Karpas-422 (cell line): Measurements from ENCODE around the gene ANKRD66. TPM values are rescaled to one million over a fixed set of nuclear protein-coding genes. Genes with fewer than 3 reads are reported as not detected.

Experiments used
- DNase-seq: peaks from one replicate; pipeline ENCODE4 v3.0.0-alpha.2; 2015
- H2AFZ ChIP-seq: fragments of 200-600 bp; sonication (generic); 2 replicates; pipeline ENCODE4 v1.6.1; 2014; ENCODE audit warnings: antibody characterized with exemption, low read length, mixed read lengths
- H3K27ac ChIP-seq: fragments of 200-600 bp; sonication (generic); 2 replicates; pipeline ENCODE4 v1.5.1; 2014; ENCODE audit warnings: mild to moderate bottlenecking, low read length, moderate library complexity
- H3K27me3 ChIP-seq: fragments of 200-600 bp; sonication (generic); 2 replicates; pipeline ENCODE4 v1.6.1; 2014; ENCODE audit warnings: low read length, mixed read lengths
- H3K36me3 ChIP-seq: fragments of 200-600 bp; sonication (generic); 2 replicates; pipeline ENCODE4 v1.6.1; 2014; ENCODE audit warnings: low read length, mixed read lengths; ENCODE audit not compliant: insufficient read depth
- H3K4me1 ChIP-seq: fragments of 200-600 bp; sonication (generic); 2 replicates; pipeline ENCODE4 v1.6.1; 2014; ENCODE audit warnings: mild to moderate bottlenecking, low read length, mixed read lengths
- H3K4me2 ChIP-seq: fragments of 200-600 bp; sonication (generic); 2 replicates; pipeline ENCODE4 v1.6.1; 2014; ENCODE audit warnings: low read length, low read depth, mild to moderate bottlenecking; ENCODE audit not compliant: poor library complexity, severe bottlenecking
- H3K4me3 ChIP-seq: fragments of 200-600 bp; sonication (generic); 2 replicates; pipeline ENCODE4 v1.5.1; 2014; ENCODE audit warnings: mild to moderate bottlenecking, antibody characterized with exemption, low read length, mixed read lengths
- H3K79me2 ChIP-seq: fragments of 200-600 bp; sonication (generic); 2 replicates; pipeline ENCODE4 v1.6.1; 2014; ENCODE audit warnings: mild to moderate bottlenecking, low read length, mixed read lengths
- H3K9ac ChIP-seq: fragments of 200-600 bp; sonication (generic); 2 replicates; pipeline ENCODE4 v1.6.0; 2014; ENCODE audit warnings: low read length
- H3K9me2 ChIP-seq: fragments of 200-600 bp; sonication (generic), shearing (Covaris generic); replicated peaks from 2 replicates; pipeline ENCODE4 v1.6.0; 2014; ENCODE audit warnings: mild to moderate bottlenecking, low read length, moderate library complexity; ENCODE audit not compliant: insufficient read depth
- H3K9me3 ChIP-seq: fragments of 300-700, 200-600 bp; sonication (generic); 2 replicates; pipeline ENCODE4 v1.6.1; 2014; ENCODE audit warnings: low read length, mixed read lengths
- H4K20me1 ChIP-seq: fragments of 200-600 bp; sonication (generic); 2 replicates; pipeline ENCODE4 v1.6.1; 2014; ENCODE audit warnings: mild to moderate bottlenecking, antibody characterized with exemption, low read length, low read depth; ENCODE audit not compliant: insufficient read depth
- total RNA-seq: library from RNA; depleted of rRNA; stranded (reverse); fragments of >200 nt; shearing (Covaris generic); gene quantifications from 2 replicates; pipeline ENCODE4 v1.2.3, GENCODE V29; 2014; ENCODE audit warnings: low replicate concordance; rRNA removed

Gene ANKRD66
- total RNA-seq: not detected in 2 replicates

GRCh38 chr6:46746696-46747095 is at the start of gene ANKRD66:
Gene ANKRD66 (plus strand): TSS chr6:46746933. CDS start chr6:46751949, 5,016 bp downstream.
- H3K4me3 ChIP-seq: no peak within 1 kb of the TSS
- H3K4me2 ChIP-seq: no peak within 1 kb of the TSS
- H3K79me2 ChIP-seq: no peaks in the 10 kb centered on the region
- no peak within 1 kb of the TSS for H3K9ac ChIP-seq
- no peaks in the 10 kb centered on the region for H3K36me3 ChIP-seq
- H3K27me3 ChIP-seq: no peaks in the 10 kb centered on the region
- no peaks in the 10 kb centered on the region for H3K9me2 ChIP-seq
- no peak within 1 kb of the TSS for H3K27ac ChIP-seq
- H3K4me1 ChIP-seq: no peaks in the 10 kb centered on the region
- H3K9me3 ChIP-seq: no peaks in the 10 kb centered on the region
- DNase-seq: no peak
- no peak within 1 kb of the TSS for H2AFZ ChIP-seq
- H4K20me1 ChIP-seq: no peaks in the 10 kb centered on the region

GRCh38 chr6:46699970-46700369 is 46.8 kb upstream of the ANKRD66 start:
- H2AFZ ChIP-seq: no peak overlapping the region
- no peaks in the 10 kb centered on the region for H3K9me3 ChIP-seq
- no peaks in the 10 kb centered on the region for H3K79me2 ChIP-seq
- DNase-seq: no peak
- H3K4me3 ChIP-seq: no peak overlapping the region
- no peak overlapping the region for H3K9ac ChIP-seq
- H3K9me2 ChIP-seq: no peaks in the 10 kb centered on the region
- H3K4me1 ChIP-seq: no peaks in the 10 kb centered on the region; the same call in 1 of the 2 replicates
- H4K20me1 ChIP-seq: no peaks in the 10 kb centered on the region
- H3K27ac ChIP-seq: no peak overlapping the region
- H3K27me3 ChIP-seq: no peaks in the 10 kb centered on the region
- H3K36me3 ChIP-seq: peaks cover 12% of the 10 kb centered on the region; the same call in 1 of the 2 replicates
- H3K4me2 ChIP-seq: no peak overlapping the region

GRCh38 chr6:46704562-46704961 is 42.2 kb upstream of the ANKRD66 start:
- Histone ChIP-seq H2AFZ (no peak overlapping the region), H3K36me3 (peaks cover 12% of the 10 kb centered on the region; the same call in 1 of the 2 replicates), H4K20me1 (no peaks in the 10 kb centered on the region), H3K4me3 (no peak overlapping the region), H3K4me2 (no peak overlapping the region), H3K4me1 (no peaks in the 10 kb centered on the region; the same call in 1 of the 2 replicates), H3K27ac (no peak overlapping the region), H3K9ac (no peak overlapping the region), H3K27me3 (no peaks in the 10 kb centered on the region), H3K9me3 (no peaks in the 10 kb centered on the region), H3K9me2 (no peaks in the 10 kb centered on the region), H3K79me2 (no peaks in the 10 kb centered on the region)
- peak; percentile 70 for DNase-seq

GRCh38 chr6:46706464-46706863 is 40.3 kb upstream of the ANKRD66 start:
- no peaks in the 10 kb centered on the region for H3K9me3 ChIP-seq
- H3K4me1 ChIP-seq: no peaks in the 10 kb centered on the region; the same call in 1 of the 2 replicates
- H3K4me2 ChIP-seq: no peak overlapping the region
- H3K36me3 ChIP-seq: peaks cover 7% of the 10 kb centered on the region; the same call in 1 of the 2 replicates
- no peaks in the 10 kb centered on the region for H4K20me1 ChIP-seq
- H3K27me3 ChIP-seq: no peaks in the 10 kb centered on the region
- H2AFZ ChIP-seq: no peak overlapping the region
- no peak overlapping the region for H3K27ac ChIP-seq
- no peak overlapping the region for H3K4me3 ChIP-seq
- no peaks in the 10 kb centered on the region for H3K9me2 ChIP-seq
- no peak overlapping the region for H3K9ac ChIP-seq
- no peak for DNase-seq
- H3K79me2 ChIP-seq: no peaks in the 10 kb centered on the region

- H3K36me3 ChIP-seq: no peaks in the 10 kb centered on the region
- H3K4me1 ChIP-seq: peaks cover 10% of the 10 kb centered on the region
- no peaks in the 10 kb centered on the region for H3K9me2 ChIP-seq
- no peak overlapping the region for H3K27ac ChIP-seq
- H3K9ac ChIP-seq: no peak overlapping the region
- DNase-seq: no peak
- no peaks in the 10 kb centered on the region for H3K27me3 ChIP-seq
- H4K20me1 ChIP-seq: no peaks in the 10 kb centered on the region
- no peak overlapping the region for H2AFZ ChIP-seq
- no peaks in the 10 kb centered on the region for H3K9me3 ChIP-seq
- H3K79me2 ChIP-seq: no peaks in the 10 kb centered on the region
- no peak overlapping the region for H3K4me2 ChIP-seq
- H3K4me3 ChIP-seq: no peak overlapping the region
Measured at GRCh38 chr6:46711491-46711890, 35.2 kb upstream of the ANKRD66 start.

GRCh38 chr6:46715141-46715540 is 31.6 kb upstream of the ANKRD66 start:
- Histone ChIP-seq H3K4me1 (peaks cover 18% of the 10 kb centered on the region), H3K9ac (no peak overlapping the region), H3K4me3 (no peak overlapping the region), H2AFZ (no peak overlapping the region), H3K9me3 (no peaks in the 10 kb centered on the region), H3K27me3 (no peaks in the 10 kb centered on the region), H3K79me2 (no peaks in the 10 kb centered on the region), H3K27ac (no peak overlapping the region), H3K36me3 (no peaks in the 10 kb centered on the region), H3K4me2 (no peak overlapping the region), H4K20me1 (no peaks in the 10 kb centered on the region), H3K9me2 (no peaks in the 10 kb centered on the region)
- DNase-seq: no peak

- H3K9ac ChIP-seq: no peak overlapping the region
- no peaks in the 10 kb centered on the region for H4K20me1 ChIP-seq
- H3K36me3 ChIP-seq: no peaks in the 10 kb centered on the region
- no peaks in the 10 kb centered on the region for H3K79me2 ChIP-seq
- no peaks in the 10 kb centered on the region for H3K9me3 ChIP-seq
- H3K4me2 ChIP-seq: no peak overlapping the region
- no peak overlapping the region for H3K27ac ChIP-seq
- H3K4me3 ChIP-seq: no peak overlapping the region
- no peaks in the 10 kb centered on the region for H3K27me3 ChIP-seq
- no peak for DNase-seq
- no peaks in the 10 kb centered on the region for H3K9me2 ChIP-seq
- no peak overlapping the region for H2AFZ ChIP-seq
- peaks cover 18% of the 10 kb centered on the region for H3K4me1 ChIP-seq
Measured at GRCh38 chr6:46719099-46719498, 27.6 kb upstream of the ANKRD66 start.

- DNase-seq: no peak
- no peaks in the 10 kb centered on the region for H3K36me3 ChIP-seq
Measured at GRCh38 chr6:46720401-46720800, 26.3 kb upstream of the ANKRD66 start.

More at GRCh38 chr6:46720401-46720800, 26.3 kb upstream of the ANKRD66 start:
- H3K27me3 ChIP-seq: no peaks in the 10 kb centered on the region
- no peaks in the 10 kb centered on the region for H3K9me2 ChIP-seq
- no peak overlapping the region for H2AFZ ChIP-seq
- H4K20me1 ChIP-seq: no peaks in the 10 kb centered on the region
- H3K9ac ChIP-seq: no peak overlapping the region
- H3K9me3 ChIP-seq: no peaks in the 10 kb centered on the region
- H3K27ac ChIP-seq: no peak overlapping the region
- H3K79me2 ChIP-seq: no peaks in the 10 kb centered on the region
- peaks cover 13% of the 10 kb centered on the region for H3K4me1 ChIP-seq
- H3K4me2 ChIP-seq: no peak overlapping the region
- no peak overlapping the region for H3K4me3 ChIP-seq
